NCI-H82 treated with DMSO at 0.1 percent for 48 hours (cell line): Measurements from ENCODE around the gene CNGB1.
"Not testable (repeated sequence)": the region's sequence is repeated elsewhere in the genome, so short reads cannot be mapped to it uniquely, and the experiment has no call there.

Source experiments
- DNase-seq: peaks from one replicate; lab custom pipeline; 2025; ENCODE audit not compliant: unreplicated experiment; lab: John Stamatoyannopoulos, UW

The CNGB1 gene

DNA sequence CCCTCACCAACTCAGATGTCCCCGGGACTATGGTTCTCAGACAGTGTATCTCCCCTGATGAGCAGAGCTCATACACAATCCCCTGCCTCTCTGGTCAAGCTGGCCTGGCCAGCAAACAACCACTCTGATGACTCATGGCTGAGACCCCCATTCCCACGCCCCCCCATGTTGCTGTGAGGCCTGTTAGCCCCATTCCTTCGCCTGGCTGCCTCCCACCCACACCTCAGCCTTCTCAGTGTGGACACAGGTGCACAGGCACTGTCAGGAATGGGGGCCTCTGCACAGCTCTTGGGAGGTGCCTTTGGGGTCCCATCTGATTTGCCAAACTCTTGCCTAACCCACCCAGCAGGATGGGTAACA is 80.2 kb downstream of the CNGB1 start:
- no peak for DNase-seq

DNA sequence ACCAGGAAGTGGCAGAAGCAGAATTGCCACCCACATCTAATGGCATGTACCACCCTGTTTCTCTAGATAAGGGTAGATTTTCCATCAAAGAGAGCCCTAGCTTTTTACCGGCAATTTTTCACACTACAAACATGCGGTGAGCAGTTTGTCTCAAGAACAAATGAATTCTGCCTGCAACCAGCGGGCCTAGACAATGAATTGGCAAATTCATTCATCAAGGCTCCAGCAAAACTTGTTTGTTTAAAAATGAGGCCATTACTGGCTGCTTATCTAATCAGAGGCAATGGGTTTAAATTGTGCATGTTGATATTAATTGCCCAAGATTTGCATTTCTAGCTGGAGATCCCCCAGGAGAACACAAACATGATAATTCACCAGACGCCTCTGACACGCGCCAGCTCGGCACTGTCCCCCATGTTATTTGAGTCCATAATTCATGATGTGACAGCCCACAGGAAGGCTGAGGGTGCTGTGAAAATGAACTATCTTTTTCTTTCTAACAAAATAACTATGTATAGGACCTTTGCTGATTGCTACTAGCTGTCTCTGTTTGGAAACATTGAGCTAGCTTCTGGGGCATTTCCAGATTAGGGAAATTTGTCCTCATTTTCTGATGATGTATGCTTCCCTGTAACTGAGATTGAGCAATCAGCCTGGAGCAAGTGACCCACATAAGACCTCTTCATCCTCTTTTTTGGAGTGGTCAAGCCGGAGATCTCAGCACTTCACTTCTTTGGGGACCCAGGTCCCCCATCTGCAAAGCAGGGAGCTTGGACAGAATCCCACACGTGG is 80.8 kb downstream of the CNGB1 start:
- no peak for DNase-seq

DNA sequence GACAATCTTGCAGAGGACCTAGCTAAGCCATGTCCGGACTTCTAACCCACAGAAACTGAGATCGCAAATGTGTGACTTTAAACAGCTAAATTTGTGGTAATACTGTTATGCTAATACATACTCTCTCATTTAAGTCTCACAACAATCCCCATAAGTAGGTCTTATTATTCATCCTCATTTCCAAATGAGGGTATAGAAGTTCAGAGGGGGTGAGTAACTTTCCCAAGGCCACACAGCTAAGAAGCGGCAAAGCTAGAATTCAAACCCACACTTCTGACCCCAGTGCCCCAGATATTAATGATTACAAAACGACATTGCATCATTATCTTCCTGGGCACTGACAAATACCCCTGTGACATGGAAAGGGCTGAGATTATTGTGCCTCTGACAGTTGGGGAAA is 81.4 kb downstream of the CNGB1 start:
- DNase-seq, result no peak

DNA sequence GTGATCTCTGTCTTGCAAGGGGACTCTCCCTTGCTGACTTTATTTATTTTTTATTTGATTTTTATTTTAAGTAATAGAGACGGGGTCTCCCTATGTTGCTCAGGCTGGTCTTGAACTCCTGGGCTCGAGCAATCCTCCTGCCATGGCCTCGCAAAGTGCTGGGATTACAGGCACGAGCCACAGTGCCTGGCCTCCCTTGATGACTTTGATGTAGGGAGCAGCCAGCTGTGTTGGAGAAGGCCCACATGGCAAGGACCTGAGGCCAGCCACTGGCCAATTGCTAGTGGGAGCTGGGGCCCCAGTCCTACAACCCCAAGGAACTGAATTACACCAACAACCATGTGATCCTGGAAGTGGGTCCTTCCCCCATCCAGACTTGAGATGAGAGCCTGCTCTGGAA is 81.8 kb downstream of the CNGB1 start:
- DNase-seq, result no peak

- no peak for DNase-seq
These were observed 82.8 kb downstream of the CNGB1 start for GRCh38 chr16:57888128-57888527.

DNA sequence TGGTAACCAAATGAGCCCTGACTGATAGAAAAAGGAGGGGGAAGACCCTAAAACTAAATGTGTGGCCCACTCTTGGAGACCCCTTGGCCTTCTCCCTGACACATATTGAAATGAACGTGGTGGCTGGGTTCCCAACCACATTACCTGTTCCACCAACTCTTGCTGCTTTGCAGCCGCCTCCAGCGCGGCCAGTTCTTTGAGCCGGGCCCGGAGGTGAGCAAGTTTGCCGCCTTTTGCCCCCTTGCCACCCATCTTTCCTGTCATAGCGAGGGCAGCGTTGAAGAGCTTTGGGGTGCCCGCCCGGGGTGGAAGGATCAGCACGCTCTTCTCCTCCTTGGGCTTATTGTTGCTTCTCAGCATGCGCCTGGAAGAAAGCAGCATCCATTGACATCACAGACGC is 83.2 kb downstream of the CNGB1 start:
- DNase-seq, result no peak

GRCh38 chr16:57886427-57886826 is 84.5 kb downstream of the CNGB1 start:
- DNase-seq, result no peak

GRCh38 chr16:57884655-57885133 is 86.2 kb downstream of the CNGB1 start:
- no peak for DNase-seq

DNA sequence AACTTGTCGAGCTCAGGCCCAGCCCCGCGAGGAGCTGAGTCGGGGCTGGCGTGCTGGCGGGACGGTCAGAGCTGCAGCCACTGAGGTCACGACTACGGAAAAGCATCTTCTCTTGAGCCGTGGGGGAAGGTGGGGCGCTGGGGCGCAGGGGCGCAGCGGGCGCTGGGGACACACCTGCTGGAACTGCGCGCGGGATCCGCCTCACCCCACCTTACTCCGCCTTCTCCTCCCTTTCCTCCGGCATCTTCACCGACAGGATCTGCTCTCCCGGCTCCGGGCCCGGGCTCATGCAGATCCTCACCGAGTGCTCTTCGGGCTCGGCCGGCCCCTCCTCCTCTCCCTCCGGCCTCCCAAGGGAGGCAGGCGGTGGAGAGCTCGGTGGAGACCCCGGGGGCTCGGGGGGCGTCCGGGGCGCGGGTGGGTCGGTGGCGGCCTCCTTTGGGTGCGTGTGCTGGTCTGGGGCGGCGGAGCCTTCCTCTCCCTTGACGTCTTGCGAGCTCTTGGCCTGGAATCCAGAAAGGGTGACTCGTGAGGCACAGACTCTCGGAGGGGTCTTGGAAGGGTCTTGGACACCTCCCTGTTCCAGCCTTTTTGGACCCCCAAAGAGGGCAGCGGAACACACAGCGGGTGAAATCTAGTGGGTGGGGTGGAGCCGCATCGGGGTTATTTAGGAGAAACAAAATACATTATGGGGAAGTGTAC is 86.8 kb downstream of the CNGB1 start:
- DNase-seq, result no peak

DNA sequence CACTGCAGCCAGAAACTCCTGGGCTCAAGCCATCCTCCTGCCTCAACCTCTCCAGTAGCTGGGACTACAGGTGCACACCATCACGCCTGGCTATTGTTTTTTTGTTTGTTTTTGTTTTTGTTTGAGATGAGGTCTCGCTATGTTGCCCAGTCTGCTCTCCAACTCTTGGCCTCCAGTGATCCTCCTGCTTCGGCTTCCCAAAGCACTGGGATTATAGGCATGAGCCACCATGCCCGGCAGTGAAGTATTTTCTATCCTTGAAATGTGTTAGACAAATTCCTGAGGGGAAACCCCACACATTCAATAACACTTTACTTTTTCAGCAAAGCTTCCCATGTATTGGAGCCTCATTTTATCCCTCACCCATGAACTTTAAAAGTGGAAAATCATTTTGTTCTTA is 87.4 kb downstream of the CNGB1 start:
- DNase-seq, result no peak

DNA sequence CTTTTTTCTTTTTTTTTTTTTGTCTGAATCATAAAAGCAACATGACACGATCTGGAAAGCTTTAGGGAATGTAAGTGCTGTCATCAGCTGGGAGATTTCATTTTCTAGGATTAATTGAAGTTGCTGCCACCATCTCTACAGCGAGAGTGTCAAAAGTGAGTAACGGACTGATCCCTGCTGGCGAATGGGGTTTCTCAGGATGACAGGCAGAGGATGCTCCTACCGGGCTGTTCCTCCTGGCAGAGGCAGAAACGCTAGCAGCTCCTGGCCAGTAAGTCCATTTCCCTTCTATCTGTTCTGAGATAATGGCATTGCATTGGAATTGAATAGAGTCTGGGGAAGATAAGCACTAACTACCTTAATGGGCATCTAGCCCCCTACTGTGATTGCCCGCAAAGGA is 88.1 kb downstream of the CNGB1 start:
- no peak for DNase-seq

DNA sequence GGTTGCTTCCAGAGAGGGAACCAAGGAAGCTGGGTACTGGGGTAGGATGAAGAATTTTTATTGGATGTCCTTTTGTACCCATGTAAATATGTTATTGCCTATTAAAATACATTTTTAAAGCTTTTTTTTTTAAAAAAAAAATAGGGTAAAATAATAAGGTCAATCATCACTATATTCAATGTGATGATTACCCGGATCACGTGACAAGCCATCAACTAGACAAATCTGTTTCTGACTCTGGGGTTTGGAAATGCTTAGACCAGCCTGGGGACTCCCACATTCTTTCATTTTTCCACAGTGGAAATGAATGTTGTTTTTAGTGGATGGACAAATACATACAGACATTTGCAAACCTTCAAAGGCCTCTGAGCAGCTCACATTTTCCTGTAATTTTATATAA is 88.7 kb downstream of the CNGB1 start:
- DNase-seq, result no peak

DNA sequence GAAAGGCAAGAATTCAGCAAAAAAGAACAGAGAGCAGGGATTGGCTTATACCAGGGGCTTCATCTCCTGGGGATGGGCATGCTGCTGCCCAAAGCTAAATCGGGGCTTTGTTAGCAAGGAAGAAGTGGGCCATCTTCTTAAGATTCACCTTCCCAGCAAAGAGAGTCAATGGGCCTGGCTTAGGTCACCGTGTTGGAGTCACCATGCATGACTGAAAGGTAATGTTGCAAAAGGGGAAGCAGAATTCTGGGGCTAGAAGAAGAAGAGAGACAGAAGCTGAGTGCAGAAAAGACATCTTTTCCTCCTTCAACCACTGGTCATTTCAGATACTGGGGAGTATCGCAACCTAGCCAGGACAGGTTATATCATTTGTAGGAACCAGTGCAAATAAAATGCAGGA is 92.3 kb downstream of the CNGB1 start:
- no peak for DNase-seq

DNA sequence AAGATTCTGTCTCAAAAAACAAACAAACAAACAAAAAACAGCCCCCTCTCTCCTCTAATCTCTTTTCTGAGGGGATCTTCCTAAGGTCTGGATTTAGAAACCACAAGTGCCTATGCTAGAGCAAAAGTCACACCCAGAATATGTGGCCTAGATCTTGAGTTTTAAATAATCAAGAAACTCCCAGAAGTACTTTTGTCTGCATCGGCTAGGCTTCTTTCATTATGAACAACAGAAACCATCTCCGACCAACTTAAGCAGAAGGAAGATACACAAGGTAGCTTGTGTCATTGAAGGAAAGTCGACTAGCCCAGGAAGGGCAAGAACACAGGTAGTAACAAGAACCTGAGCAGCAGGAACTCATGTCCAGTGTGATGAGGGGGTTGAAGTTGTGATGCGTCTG is 94.7 kb downstream of the CNGB1 start:
- no peak for DNase-seq

- no peak for DNase-seq
These were observed 95.6 kb downstream of the CNGB1 start for GRCh38 chr16:57875347-57875746.

DNA sequence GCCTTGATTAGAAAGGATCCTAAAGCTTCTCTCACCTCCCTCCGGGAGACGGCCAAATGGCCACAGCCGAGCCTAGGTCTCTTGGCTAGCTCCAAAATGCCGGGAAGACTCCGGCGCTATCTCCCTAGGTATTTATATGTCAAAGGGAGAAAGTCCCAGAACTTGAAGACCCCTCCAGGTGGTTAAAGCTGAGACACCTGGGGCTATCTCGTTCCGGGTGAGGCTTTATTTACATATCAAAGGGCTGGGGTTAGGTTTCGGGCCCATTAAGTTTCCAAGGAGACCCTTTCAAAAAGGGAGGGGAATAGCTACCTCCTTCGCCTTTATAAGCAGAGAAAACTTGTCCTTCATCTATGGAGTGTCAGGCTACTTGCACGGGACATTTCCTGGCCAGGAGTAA is 97.7 kb downstream of the CNGB1 start:
- no peak for DNase-seq

DNA sequence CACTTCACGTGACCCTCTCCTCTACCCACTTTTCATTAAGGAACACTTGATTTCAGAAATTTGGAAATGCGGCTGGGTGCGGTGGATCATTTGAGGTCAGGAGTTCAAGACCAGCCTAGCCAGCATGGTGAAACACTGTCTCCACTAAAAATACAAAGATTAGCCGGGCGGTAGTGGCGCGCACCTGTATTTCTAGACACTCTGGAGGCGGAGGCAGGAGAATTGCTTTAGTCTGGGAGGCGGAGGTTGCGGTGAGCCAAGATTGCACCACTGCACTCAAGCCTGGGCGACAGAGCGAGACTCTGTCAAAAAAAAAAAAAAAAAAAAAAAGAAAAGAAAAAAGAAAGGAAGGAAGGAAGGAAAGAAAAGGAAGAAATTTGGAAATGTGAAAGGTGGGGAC is 98.2 kb downstream of the CNGB1 start:
- not testable (repeated sequence) for DNase-seq

GRCh38 chr16:57871456-57871855 is 99.5 kb downstream of the CNGB1 start:
- no peak for DNase-seq

- no peak for DNase-seq
These were observed 100.0 kb downstream of the CNGB1 start for GRCh38 chr16:57870753-57871454.

- no peak for DNase-seq
These were observed 101.9 kb downstream of the CNGB1 start for GRCh38 chr16:57868913-57869520.

- DNase-seq, result no peak
These were observed 103.8 kb downstream of the CNGB1 start for GRCh38 chr16:57867000-57867561.
